HG03108 (cell line): Measurements from ENCODE around the gene CYGB.
"Not testable (repeated sequence)": the region's sequence is repeated elsewhere in the genome, so short reads cannot be mapped to it uniquely, and the experiment has no call there.

ENCODE experiments used
- ATAC-seq: cut with Tn5 transposase; IDR thresholded peaks from one replicate; pipeline ENCODE4 v1.9.1; 2021; ENCODE audit warnings: moderate library complexity; ENCODE audit not compliant: unreplicated experiment

Gene CYGB

DNA sequence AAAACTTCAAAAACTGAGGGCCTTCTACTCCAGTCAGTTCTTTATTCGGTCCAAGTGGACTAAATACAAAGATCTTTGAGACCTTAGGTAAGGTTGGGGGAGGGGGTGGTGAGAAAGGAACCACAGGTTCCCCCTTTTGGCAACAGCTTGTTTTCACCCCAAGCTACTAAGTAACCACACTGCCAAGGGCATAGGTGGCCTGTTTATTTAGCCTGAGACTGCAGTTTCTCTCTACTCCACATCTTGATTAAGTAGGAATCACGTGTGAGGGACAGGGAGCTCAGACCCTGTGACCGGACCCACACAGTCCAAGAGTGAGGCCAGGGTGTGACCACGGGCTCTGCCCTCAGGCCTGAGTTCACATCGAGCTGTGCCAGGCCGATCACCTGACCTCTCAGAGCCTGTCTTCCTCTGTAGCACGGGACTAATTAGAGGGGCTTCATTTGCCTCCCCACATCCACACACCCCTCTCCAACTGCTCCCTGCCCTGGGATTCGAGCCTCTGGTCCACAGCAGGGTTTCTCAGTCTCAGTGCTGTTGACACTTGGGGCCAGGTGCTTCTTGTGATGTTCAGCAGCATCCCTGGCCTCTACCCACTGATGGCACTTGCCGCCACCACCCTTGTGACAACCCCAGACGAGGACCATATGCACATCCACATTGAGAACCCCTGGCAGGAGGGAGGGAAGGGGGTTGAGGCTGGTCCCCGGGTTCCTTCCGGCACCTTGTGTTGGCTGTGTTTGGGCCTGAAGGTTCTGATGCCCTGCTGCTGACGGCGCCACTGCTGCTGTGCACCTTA lies 30.3 kb upstream of the CYGB start:
- ATAC-seq: no peak

DNA sequence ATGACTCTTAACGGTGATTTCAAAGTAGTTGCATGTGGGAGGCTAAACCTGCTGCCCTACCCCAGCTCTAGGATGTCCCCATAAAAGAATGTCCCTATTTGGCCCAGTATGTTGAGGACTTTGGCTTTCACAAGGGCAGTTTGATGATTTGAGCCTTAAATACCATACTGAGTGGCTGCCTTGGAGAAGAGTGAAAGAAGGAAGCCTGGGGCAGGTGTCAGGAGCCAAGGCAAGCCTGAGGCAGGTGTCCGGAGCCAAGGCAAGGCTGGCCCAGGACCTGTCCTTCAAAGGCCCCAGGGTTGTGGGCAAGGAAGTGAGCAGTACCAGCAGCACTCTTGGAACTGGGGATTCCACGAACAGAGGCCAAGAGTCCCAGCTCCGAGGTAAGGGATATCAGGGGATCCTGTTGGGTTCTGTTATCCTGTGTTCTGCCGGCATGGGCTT lies 29.5 kb upstream of the CYGB start:
- no peak for ATAC-seq

DNA sequence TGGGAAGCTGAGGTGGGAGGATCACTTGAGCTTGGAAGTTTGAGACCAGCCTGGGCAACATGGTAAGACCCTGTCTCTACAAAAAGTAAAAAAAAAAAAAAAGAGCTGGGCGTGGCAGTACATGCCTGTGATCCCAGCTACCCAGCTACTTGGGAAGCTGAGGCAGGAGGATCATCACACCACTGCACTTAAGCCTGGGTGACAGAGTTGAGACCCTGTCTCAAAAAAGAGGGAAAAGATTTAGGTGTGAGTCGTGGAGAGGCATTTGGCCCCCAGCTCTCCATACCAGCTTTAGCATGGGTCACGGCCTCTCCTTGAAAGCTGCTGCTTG lies 29.1 kb upstream of the CYGB start:
- no peak for ATAC-seq

DNA sequence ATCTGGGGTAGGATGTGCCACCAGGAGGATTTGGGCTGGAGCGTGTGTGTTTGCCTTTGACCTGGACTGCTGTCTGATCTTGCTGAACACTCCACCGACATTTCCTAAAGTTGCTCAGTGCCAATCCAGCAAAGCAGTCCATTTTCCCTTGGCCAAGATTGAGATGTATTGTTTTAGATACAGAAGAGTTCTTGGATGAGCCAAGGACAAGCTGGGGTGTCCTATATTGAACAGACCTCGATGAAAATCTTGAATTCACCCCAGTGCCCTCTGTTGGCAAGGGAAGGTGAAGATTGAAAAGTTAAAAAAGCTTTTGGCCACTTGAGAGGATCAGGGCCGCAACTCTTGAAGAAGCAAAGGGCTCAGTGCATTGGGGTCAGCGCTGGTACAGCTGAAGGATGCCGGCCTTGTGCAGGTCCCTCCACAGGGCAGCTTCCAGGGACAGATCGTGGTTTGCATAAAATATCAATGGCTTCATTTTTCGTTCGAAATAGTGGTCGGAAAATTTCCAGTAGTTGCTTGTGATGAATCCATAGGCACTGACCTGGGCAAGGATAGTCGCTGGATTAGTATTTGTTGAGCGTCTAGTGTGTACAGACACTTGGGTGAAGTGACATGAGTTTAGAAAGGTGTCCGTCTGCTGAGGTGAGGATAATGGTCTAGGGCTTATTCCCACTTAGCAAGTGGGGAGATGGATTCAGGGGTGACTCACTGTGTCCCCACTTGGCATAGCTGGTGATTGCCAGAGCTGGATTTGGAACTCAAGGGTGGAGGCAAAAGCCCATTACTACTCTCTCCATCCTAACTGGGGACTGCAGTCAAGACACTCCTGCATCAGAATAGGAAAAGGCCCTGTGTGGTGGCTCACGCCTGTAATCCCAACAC lies 28.5 kb upstream of the CYGB start:
- ATAC-seq: no peak

DNA sequence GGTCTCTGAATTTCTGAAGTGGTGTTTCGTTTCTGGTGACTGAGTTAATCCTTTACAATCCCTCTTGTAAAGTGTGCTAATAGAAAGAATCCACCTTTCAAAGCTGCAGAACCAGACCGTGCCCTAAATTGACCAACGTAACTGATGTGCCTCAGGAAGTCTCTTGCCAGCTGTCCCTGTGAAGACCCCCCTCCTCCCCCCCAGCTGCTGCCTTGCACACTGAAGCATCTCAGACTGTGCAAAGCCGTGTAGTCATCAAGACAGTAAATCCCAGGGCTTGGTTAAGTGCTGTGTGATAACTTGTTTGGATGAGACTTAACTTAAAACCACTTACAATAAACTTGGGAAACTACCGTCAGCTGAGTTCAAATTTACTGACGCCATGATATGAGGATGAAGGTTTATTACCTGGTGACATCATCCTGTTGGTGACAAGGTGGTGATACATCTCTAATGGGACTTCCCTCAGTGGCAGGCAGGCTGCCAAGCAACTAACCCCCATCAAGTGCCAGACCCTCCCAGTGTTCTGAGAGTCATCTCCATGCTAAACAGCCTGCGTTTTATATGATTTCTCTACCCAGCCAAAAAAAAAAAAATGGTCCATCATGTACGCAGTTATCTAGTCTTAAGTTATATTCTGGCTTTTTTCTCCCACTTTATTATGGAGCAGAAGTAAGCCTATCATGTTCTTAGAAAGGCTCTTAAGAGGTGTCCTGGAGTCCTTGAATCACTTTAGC lies 27.6 kb upstream of the CYGB start:
- ATAC-seq: not testable (repeated sequence)

DNA sequence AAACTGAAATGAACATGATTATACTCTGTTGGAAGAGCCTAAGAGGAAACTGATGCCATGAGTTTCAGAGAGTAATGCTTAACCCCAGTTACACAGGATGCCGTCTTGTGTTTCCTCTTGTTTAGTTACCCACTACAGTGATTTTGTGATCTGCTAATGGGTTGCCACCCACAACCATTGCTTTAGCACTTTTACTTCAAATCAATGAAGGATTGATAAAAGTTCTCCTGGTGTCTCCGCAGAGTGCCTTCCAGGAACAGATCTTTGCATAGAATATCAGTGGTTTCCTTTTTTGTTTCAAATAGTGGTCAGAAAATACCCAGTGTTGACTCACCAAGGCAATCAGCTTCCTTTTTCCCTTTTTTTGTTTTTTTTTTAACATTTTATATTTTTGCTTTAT lies 25.9 kb upstream of the CYGB start:
- not testable (repeated sequence) for ATAC-seq

DNA sequence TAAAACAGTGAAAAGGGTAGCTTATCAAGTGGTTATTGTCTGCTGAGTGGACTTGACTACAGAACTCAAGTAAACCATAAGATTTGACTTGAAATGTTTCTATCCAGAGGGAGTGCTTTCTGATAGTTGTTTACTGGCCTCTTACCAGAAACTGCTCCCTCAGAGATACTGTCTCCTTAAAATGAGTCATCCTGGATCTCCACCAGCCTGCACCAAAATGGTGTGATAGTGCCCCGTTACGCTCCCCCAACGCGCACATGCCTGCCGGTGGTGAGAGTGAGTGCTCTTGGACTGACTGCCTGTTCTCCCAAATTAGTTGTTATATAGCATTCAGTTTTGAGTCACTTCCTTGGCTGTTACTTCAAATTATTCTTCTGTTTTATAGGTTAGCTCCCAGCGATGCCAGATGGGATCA lies 25.2 kb upstream of the CYGB start:
- ATAC-seq: no peak

DNA sequence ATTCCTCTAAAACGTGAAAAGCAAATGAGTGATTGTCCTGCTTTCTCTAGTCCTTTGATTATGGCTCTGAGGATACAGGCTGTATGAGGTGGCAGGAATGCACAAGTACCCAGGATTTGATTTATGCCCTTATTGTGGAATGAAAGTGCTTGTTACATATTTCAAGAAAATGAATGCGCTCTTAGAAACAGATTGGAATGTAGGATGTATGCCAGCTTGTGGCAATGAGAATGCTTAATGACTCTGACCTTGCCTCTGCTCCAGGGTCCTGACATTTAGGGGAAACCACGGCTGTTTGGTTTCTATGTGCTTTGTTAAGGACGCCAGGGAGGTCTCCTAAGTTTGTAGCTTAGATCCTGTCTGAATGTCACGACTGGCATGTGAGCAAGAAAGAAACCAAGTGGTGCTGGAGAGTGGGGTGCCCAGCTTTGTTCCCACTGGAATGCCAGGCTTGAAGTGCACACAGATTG lies 24.3 kb upstream of the CYGB start:
- ATAC-seq: no peak

DNA sequence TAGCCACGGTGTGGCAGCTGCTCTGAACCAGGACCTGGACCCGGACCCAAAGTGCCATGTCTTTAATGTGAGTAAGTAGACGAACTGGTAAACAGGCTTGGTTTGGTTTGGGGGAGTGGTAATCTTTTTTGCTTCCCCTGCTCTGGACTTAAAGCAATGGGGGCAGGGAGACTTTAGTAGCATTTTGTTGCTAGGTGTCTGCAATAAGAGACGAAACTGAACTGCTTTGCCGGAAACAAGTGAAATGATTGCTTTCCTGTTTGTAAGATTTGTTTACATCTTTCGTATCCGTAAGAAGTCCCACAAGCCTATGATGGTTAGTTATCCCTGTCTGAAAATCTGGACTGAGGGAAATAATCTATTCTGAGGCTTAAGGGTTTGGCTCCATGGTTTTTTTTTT lies 23.8 kb upstream of the CYGB start:
- ATAC-seq: no peak

DNA sequence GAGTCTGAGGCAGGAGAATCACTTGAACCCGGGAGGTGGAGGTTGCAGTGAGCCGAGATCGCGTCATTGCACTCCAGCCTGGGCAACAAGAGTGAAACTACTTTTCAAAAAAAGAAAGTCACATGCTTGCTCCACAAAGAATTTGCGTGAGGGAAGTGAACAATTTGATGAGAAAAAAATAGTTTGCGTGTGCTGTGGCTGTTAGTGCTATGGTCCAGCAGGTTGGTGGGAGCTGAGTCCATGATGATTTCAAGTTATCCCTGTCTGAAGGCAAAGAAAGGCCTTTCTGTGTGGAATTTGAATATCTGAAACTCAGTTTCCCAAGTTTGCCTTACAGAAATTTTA lies 23.3 kb upstream of the CYGB start:
- no peak for ATAC-seq

DNA sequence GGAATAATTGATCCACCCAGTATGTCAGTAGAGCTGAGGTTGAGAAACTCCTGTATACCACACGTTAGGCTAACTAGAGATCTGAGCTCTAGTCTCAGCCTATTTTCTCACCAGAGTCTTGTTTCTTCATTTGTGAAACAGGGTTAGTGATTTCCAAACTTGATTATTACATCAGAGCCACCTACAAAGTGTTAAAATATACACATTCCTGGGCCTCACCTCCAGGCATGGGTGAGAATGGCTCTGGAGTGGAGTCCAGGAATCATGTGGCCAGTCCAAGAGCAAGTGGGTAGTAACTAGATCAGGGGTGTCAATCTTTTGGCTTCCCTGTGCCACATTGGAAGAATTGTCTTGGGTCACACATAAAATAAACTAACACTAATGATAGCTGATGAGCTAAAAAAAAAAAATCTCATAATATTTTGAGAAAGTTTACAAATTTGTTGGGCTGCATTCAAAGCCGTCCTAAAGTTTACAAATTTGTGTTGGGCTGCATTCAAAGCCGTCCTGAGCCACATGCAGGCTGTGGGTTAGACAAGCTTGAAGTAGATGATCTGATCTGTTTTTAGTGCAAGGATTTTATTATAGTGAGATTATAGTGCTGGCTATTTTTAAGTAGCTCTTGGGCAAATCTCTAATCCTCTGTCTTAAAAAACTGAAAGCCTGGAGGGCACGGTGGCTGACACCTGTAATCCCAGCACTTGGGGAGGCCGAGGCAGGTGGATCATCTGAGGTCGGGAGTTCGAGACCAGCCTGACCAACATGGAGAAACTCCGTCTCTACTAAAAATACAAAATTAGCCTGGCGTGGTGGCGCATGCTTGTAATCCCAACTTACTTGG lies 22.7 kb upstream of the CYGB start:
- no peak for ATAC-seq

DNA sequence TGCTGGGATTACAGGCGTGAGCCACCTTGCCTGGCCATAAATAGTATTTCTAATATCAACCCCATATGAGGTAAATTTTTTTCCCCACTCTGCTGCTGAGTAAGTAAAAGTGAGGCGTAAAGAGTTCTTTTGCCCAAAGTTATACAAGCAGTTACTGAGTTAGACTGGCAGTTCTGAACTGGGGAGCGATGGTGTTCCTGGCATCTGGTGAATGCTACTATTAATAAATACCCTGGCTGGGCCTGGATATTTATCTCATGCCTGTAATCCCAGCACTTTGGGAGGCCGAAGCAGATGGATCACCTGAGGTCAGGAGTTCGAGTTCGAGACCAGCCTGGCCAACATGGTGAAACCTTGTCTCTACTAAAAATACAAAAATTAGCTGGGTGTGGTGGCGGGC lies 22.0 kb upstream of the CYGB start:
- not testable (repeated sequence) for ATAC-seq

DNA sequence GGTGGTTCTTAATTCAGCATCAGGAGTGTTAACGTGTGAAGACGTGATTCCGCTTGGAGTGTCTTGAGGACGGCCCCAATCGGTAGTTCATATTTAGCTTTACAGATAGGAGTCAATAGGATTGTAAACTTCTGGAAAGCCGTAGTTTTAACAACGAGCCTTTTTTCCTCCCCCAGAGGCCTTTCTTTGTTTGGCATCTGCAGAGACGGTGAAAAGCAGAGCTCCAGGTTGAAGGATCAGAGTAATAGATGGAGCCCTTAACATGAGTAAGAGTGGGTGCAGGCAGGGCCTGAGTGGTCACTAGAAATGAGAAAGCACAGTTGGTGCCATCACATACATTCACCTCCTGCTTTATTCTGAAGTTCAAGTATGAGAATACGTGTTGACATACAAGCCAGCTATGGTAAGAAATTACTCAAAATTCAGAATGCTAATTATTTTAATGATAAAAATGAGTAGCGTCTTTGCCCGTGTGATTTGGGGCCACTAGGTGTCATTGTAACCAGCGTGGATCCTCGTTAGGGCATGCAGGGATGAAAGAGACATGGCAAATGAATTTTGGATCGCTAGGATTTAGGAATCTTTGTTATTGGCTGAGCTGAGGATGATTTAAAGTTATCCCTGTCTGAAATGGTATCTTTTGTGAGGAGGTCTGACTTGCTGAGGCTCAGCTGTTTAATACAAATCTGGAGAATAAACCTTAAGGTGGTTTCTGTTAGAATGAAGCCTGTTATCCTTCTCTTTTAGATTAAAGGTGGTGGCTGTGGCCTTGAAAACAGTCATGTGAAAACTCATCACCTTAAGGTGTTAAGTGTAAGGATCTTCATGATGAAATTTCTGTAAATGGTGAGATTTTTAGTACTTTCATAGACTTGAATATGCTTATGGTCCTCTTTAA lies 20.9 kb upstream of the CYGB start:
- no peak for ATAC-seq

DNA sequence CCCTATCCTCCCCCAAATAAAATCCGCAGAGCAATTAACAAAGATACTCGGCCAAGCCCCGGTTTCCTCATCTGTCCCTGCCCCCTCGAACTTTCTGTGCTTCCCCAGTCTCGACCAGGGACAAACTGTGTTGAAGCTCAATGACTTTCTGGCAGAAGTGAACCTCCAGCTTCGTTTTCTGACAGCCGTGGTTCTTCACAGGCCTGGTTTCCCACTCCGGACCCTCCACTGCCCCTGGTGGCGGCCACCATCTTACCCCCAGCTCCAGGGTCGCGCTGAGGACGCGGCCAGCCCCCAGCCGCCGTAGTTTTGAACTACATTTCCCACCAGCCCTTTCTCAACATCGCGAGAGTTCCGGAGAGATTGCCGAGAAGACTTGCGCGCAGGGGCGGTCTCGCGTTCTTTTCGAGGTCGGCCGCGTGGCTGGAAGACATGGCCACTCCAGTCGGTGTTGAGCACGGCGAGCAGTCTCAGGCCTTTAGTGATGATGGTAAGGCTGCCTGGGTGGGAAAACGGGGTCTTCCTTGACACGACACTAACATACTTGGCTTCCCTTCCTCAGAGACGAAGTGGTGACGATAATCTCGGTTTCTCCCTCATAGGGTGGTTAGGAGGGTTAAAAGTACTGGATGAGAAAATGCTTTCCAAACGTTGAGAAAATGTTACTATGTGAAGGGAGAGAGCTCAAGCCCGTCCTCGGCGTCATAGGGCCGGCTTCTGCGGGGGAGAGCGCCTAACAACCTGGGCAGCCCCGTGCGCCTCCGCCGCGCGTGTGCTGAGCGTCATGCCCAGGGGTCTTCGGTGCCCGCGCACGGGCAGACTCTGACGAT lies 20.1 kb upstream of the CYGB start:
- ATAC-seq: peak; percentile 82

DNA sequence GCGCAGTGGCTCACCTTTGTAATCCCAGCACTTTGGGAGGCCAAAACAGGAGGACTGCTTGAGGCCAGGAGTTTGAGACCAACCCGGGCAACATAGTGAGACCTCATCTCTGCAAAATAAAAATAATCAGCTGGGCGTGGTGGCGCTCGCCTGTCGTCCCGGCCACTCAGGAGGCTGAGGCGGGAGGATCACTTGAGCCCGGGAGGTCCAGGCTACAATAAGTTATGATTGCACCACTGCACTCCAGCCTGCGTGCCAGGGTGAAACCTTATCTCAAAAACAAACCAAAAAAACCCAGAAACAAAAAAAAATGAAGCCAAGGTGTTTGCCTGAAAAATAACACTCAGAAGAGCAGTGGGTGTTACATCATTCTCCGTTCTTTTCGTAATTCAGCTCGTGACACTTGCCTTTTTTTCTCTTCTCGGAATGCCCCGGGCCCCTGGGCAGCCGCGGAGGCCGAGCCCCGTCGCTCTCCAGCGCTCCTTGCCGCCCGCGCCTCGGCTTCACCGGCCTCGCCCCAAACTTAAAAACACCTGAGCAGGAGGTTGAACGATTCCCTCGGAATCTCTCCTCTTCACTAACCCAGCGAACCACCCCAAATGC lies 19.4 kb upstream of the CYGB start:
- peak; percentile 16 for ATAC-seq

DNA sequence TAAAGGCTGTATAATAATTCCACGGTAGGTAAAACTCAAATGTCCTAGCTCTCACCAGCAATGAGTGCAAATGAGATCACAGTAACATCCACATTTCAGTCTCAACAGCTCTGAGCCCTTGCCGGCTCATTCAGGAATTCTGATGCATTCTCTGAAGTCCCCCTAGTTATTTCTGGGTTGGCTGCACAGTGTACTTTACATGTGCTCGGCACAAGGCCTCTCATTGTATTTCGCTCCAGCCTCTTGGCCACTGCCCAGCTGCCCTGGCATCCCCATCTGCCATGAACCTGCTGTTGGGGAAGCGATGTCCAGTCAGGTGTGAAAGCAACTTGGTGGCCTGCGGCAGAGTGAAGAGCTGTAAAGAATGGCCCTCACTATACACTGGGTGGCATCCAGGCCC lies 16.6 kb upstream of the CYGB start:
- no peak for ATAC-seq

DNA sequence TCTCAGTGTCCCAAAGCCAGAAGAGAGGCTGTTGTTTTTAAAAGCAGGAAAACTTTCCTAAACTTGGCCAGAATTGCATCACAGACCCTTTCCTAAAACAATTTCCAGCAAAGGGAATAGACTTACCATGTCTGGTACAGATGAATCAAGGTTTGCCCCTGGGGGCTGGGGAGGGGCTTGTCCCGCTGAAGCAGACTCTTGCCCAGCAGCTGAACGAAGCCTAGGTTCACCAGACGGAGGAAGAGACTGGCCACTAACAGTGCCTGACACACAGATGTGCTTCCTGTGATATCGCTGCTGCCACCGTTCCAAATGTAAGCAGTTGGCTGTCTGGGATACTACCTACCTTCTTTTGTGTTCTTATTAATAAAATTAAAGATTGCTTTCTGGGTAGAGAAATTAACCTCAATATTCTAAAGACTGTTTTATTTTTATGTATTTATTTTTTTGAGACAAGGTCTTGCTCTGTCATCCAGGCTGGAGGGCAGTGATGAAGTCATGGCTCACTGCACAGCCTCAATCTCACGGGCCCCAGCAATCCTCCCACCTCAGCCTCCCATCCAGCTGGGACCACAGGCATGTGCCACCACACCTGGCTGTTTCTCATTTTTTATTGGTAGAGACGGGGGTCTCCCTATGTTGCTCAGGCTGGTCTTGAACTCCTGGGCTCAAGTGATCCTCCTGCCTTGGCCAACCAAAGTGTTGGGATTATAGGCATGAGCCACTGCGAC lies 15.8 kb upstream of the CYGB start:
- no peak for ATAC-seq

DNA sequence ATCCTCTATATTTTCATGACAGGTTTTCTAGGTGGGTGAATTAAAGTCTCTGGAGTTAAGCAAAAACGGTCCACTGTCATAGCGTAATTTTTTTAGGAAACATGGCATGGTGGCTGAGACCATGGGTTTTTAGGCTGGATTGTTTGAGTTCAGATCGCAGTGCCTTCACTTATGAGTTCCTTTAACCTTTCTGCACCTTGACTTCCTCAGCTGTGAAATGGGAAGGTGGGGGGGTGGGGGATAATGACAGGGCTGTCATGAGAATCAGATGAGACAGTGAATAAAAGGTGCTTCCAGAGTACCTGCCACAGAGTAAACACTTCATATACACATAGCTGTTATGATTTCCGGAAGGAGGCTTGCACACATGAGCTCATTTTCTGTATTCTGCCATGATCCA lies 14.2 kb upstream of the CYGB start:
- ATAC-seq: no peak
